EL (cell line): Measurements from ENCODE around the gene ZC3H8.
"Not testable (repeated sequence)": the region's sequence is repeated elsewhere in the genome, so short reads cannot be mapped to it uniquely, and the experiment has no call there.

Source experiments
- DNase-seq: peaks from one replicate; pipeline ENCODE4 v3.0.0-alpha.2; 2016

ZC3H8 gene

GRCh38 chr2:112254466-112255240 is at the start of gene ZC3H8:
Gene ZC3H8 (minus strand): TSS chr2:112255042. CDS start chr2:112254981, 61 bp downstream.
- peak; percentile 89 for DNase-seq

GRCh38 chr2:112304298-112304941 is 49.6 kb upstream of the ZC3H8 start:
- no peak for DNase-seq

DNA sequence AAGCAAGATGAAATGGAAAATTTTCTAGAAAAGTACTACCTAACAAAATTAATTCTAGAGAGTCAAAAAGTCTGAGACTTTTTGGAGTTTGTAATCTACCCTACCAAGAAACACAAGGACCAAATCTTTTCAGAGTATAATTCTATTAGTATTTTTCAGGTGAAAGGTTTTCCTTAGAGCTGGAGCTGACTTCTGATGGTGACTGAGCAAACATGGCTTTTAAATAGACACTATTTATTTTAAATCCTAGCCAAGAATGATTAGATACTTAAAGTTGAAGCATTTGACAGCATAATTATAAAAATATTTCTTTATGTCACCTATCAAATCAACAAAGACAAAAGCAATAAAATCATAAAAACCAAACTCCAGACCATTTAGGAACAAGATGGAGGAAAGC is 47.1 kb upstream of the ZC3H8 start:
- no peak for DNase-seq

GRCh38 chr2:112301171-112301584 is 46.3 kb upstream of the ZC3H8 start:
- DNase-seq, result peak; percentile 65

DNA sequence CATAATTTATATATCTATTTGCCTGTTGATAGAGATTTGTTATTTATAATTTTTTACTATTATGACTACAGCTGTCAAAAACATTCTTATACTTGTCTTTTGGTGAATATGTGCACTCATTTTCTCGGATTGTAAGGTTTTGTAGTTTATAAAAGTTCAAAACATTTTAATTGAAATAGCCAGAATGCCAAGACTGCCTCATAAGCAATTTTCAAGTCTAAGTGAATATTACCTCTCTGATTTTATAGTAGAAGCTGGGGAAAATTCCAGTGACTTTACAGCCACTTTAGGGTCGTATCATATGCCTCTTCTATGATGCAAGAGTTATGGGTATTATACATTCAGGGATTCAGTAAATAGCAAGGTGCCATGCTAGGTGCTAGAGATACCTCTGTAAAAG is 41.6 kb upstream of the ZC3H8 start:
- DNase-seq, result no peak

DNA sequence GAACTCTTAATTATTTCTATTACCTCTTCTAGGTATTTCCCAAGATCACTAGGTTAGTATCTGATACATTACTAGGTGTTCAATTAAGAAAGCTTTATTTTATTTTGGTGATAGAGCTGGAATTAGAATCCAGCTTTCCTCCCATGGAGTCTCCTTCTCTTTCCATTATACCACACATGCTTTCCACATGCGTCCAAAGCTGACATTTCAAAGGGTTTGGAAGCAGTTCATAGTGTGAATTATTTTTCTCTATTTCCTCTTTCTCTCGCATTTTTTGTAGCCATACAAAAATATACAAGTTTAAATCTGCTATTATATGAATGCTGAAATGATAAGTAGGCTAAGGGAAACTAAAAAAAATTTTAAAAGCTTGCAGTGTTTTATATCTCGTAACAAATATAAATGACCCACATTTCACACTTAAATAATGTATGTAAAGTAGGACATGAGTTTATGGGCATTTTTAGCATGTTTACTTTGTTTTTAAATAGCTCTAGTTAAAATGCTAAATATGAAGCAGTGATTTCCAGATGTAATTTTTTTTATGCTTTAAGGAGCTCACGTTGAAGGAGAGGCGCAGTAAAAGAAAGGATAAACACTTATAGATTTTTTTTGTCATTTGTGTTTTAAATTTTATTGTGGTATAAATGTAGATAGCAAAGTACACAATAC is 40.7 kb upstream of the ZC3H8 start:
- DNase-seq, result no peak

GRCh38 chr2:112293636-112294401 is 39.0 kb upstream of the ZC3H8 start:
- no peak for DNase-seq

DNA sequence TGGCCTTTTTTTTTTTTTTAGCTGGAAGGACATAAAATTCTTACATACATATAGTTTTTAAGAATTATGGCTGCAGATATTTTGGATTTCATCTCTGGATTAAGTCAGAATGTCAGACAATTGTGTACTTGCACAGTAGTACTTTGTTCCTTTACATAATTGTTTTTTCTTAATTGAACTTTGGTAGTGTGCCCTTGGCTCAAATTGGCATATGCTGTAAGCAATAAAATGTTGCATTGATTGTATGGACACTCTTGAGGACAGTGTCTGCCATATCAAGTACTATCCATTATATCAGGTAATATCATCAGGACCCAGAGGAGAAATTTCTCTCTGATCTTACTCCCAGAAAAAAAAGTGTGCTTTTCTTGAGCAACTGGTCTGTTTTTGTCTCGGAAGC is 35.8 kb upstream of the ZC3H8 start:
- DNase-seq, result no peak

GRCh38 chr2:112290088-112290487 is 35.2 kb upstream of the ZC3H8 start:
- peak; percentile 12 for DNase-seq

GRCh38 chr2:112283535-112283934 is 28.7 kb upstream of the ZC3H8 start:
- not testable (repeated sequence) for DNase-seq

GRCh38 chr2:112282066-112282465 is 27.2 kb upstream of the ZC3H8 start:
- not testable (repeated sequence) for DNase-seq

- no peak for DNase-seq
Measured at GRCh38 chr2:112277596-112278220, 22.9 kb upstream of the ZC3H8 start.

DNA sequence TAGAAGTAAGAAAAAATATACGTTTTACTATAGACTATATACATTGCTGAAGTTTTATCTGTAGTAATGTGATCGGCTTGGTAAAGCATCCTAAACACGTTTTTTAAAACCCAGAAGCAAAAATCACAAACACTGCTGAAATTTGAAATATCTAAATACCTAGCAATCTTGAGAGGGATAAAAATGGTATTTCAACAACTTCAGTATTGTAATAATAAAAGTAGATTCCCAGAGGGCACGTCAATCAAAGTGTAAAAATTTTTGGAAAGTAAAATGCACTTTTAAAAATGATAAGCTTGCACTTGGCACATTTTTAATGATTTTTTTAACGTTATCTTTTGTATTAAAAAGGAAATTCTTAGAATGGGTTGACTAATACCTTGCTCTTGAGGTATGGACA is 22.1 kb upstream of the ZC3H8 start:
- DNase-seq, result no peak

DNA sequence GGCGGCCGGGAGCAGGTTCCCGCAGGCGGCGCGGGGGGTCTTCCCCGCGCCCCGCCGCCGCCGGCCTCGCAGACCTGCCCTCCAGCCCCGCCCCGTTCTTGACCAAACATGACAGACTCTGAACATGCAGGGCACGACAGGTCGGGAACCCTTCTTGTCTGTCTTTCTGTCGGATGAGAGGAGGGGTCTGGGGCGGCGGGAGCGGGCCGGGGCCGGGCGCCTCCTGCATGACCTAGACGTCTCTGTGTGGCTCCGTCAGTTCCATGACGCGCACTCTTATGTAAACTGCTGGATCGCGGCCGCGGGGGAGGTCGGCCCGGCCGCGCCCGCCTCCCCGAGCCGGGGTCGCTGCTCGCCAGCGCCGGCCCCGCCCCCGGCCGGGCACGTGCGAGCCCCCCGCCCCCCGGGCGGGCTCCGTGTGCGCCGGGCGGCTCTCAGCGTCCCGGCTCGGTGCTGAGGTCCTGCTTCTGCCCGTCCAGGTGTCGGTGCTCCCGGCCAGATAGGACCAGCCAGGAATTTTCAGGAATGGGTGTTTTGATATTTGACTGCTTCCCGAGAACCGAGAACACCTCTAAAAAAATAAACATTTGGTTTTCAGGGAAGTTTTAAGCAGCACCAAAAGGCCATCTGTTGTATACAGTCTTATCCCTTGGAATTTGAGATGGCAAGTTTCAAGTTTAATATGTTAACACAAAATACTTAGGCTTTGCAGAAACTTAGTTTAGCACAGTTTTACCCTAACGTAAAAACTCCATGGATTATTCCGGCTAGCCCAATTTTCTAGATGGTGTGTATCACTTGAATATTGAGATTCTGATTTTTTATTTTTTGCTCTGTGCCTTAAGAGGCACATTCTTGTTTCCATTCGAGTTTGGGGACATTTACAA is 21.3 kb upstream of the ZC3H8 start:
- peak; percentile 80 for DNase-seq

- peak; percentile 96 for DNase-seq
Measured at GRCh38 chr2:112275311-112275886, 20.6 kb upstream of the ZC3H8 start, which contains the start of gene ZC3H6. Gene ZC3H6 (plus strand): TSS chr2:112275597. CDS start chr2:112275995, 398 bp downstream.

DNA sequence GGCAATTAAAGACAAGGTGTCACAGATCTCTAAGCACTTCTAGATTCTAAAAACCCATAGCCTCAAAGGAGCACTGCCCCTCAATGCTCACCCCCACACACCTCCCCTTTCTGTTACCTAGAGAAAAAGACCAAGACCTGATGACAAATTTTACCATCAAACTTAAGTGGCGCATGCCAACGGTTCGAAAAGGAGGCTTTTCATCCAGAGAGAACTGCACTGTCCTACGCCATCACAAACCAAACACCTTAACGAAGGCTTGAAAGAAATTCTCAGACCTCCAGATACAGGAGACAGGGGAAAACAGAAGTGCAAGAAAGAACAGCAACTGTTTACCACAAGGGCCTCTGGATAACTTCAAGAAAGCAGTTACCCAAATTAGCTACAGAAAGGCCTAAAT is 18.5 kb upstream of the ZC3H8 start:
- no peak for DNase-seq

GRCh38 chr2:112272669-112273068 is 17.8 kb upstream of the ZC3H8 start:
- no peak for DNase-seq

GRCh38 chr2:112268547-112268946 is 13.7 kb upstream of the ZC3H8 start:
- no peak for DNase-seq

GRCh38 chr2:112262876-112263275 is 8.0 kb upstream of the ZC3H8 start:
- DNase-seq, result no peak

GRCh38 chr2:112260295-112260625 is 5.4 kb upstream of the ZC3H8 start:
- DNase-seq, result no peak
